NCI-H446 treated with DMSO at 0.1 percent for 48 hours (cell line): ENCODE measurements around the gene PLD1.
A peak's percentile ranks its signal among the peaks of the same experiment; 100 is the strongest.

Experiments
- DNase-seq: peaks from one replicate; lab custom pipeline; 2025; lab: John Stamatoyannopoulos, UW

Gene PLD1

GRCh38 chr3:171559586-171559985 is 250.7 kb downstream of the PLD1 start:
- DNase-seq = no peak

DNA sequence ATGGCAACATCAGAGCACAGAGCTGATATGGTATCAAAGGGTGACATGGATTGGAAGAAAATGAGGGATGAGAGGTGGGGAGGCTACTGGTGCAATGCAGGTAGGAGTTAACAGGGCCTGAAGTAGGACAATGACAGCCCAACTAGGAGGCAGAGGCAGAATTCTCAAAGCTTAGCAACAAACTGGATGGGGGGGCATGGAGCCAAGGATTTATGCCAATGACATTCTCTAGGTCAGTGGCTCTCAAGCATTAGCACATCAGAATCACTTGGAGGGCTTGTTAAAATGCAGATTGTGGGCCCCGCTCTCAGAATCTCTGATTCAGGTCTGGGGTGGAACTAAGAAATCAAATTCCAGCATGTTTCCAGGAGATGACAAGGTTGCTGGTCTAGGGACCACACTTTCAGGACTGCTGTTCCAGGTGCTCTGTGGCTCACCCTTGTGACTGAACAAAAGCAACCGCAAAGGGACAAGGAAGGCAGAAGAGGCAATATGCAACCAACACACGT is 252.0 kb downstream of the PLD1 start:
- DNase-seq = no peak

GRCh38 chr3:171557173-171557572 is 253.1 kb downstream of the PLD1 start:
- no peak for DNase-seq

GRCh38 chr3:171556574-171557145 is 253.6 kb downstream of the PLD1 start:
- DNase-seq = no peak

DNA sequence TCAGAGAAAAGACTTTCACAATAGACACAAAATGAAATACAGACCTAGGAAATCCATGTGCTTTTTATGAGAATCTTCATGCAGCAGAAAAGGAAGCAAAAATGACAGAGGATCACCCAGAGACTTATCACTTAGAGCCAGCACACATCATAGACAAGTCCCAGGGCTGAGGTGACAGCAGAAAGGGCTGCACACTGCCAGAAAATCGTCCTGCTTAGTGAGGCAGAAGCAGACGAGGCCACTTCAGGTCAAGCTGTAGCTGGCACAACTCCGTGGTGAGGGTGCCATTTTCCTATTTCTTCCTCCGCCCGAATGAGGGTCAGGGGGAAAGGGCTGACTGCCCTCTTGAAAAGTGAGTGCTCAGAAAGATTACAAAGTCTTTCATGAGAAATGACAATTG is 254.1 kb downstream of the PLD1 start:
- DNase-seq = peak; percentile 48

DNA sequence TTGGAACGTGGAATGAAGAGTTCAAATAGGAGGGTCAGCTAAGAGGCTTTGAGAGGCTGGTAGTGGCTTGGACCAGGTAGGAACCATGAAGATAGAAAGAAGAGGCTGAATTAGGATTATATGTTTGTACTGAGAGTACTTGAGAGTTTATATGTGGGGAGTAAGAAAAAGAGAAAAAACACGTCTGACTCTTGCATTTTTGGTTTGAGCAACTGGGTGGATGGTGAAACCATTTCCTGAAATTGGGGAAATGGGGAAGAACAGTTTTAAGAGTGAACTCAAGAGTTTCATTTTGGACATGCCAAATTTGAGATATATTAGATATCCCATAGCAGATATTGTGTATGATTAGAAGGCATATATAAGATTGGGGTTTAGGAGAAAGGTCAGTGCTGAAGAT is 257.2 kb downstream of the PLD1 start:
- no peak for DNase-seq

DNA sequence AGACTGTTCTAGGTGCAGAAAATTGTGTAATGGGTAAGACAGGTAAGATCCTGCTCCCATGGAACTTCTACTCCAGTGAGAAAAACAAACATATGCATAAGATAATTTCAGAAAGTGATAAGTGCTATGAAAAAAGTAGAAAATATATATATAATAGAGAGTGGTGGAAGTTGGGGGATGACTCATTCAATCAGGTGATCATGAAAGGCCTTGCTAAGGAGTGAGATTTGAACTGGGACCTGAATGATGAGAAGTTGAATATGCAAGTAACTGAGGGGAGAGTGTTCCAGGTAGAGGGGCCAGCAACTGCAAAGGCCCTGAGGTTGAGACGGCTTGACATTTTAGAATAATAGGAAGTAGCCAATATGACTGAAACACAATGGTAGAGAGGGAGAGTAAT is 257.8 kb downstream of the PLD1 start:
- no peak for DNase-seq

- DNase-seq = no peak
Measured at GRCh38 chr3:171551296-171551695, 259.0 kb downstream of the PLD1 start.
